Gastrocnemius medialis (tissue), 4 donors: Measurements from ENCODE around the gene AHRR.

Experiments
- CTCF ChIP-seq, 5 experiments: fragments of 450-650 bp in 3 of 5; fragments of 200-600 bp in 2 of 5; sonication (generic) in 2 of 5; IDR thresholded peaks in 4 of 5; conservative IDR thresholded peaks in 1 of 5; 1 replicate in 4 of 5; 2 replicates in 1 of 5; pipeline ENCODE4 v1.5.1; 2016 to 2019; ENCODE audit warnings: antibody characterized with exemption in 5 of 5, mild to moderate bottlenecking in 3 of 5, moderate library complexity in 3 of 5
- POLR2A ChIP-seq, 2 donors: fragments of 450-650 bp; IDR thresholded peaks; one replicate each; pipeline ENCODE4 v1.6.1; 2017; ENCODE audit warnings: antibody characterized with exemption in 2 of 2, mild to moderate bottlenecking in 2 of 2, moderate library complexity in 2 of 2

GRCh38 chr5:359301-359897, 37.9 kb downstream of the AHRR start:
- no peak for TF ChIP-seq CTCF (IDR thresholded peaks at IDR 0.05 in 4 of 5, conservative IDR thresholded peaks at IDR 0.05 in 1 of 5)
- no peak for TF ChIP-seq POLR2A (IDR thresholded peaks at IDR 0.05)
